Testis (tissue), 2 donors: ENCODE results near the gene ACO2.

ENCODE experiments used
- CTCF ChIP-seq, 3 experiments: fragments of 450-650 bp in 2 of 3; fragments of 200-600 bp in 1 of 3; sonication (generic) in 1 of 3; IDR thresholded peaks; one replicate each; pipeline ENCODE4 v1.5.1; 2016 to 2019; ENCODE audit warnings: antibody characterized with exemption in 3 of 3, mild to moderate bottlenecking in 2 of 3, moderate library complexity in 1 of 3
- POLR2A ChIP-seq: fragments of 450-650 bp; IDR thresholded peaks from one replicate; pipeline ENCODE4 v1.6.1; 2017; ENCODE audit warnings: antibody characterized with exemption, mild to moderate bottlenecking, moderate library complexity

GRCh38 chr22:41540006-41540315, 71.0 kb downstream of the ACO2 start:
- no peak for TF ChIP-seq POLR2A
- TF ChIP-seq CTCF (IDR thresholded peaks at IDR 0.05): no peak
